H1 (cell line): ENCODE results near the gene ADAD2. TPM values are rescaled to one million over a fixed set of nuclear protein-coding genes. Genes with fewer than 3 reads are reported as not detected.
A peak's percentile ranks its signal among the peaks of the same experiment; 100 is the strongest.

ENCODE experiments used
- CTCF ChIA-PET: fragments of 300-600 bp; sonication (Branson Sonifier 250); formaldehyde crosslinking; loops from one replicate; lab custom pipeline; 2021; ENCODE audit not compliant: partially characterized antibody; lab: Charles Lee
- POLR2A ChIA-PET: fragments of 300-600 bp; sonication (Branson Sonifier 250); formaldehyde crosslinking; loops from one replicate; lab custom pipeline; 2021; ENCODE audit warnings: inconsistent platforms; ENCODE audit not compliant: partially characterized antibody; lab: Charles Lee
- DNase-seq, 2 experiments: peaks; one replicate each; pipeline versions ENCODE4 v3.0.0 to v3.0.0-alpha.2; 2010 to 2022; ENCODE audit warnings: low spot score in 2 of 2, low read depth in 1 of 2, mixed read lengths in 1 of 2
- FAIRE-seq: peaks from 2 replicates; lab custom pipeline; 2011; peaks lifted over from hg19 to GRCh38; lab: Jason Lieb, UNC
- H2AFZ ChIP-seq: 2 replicates; pipeline ENCODE4 v1.8.1; 2012; ENCODE audit warnings: low read length, inconsistent platforms
- H2AK5ac ChIP-seq: 2 replicates; pipeline ENCODE4 v1.6.1; 2013; ENCODE audit warnings: low read depth, low read length
- H2BK120ac ChIP-seq: replicated peaks from 2 replicates; pipeline ENCODE3; 2013; ENCODE audit warnings: low read depth, low read length, inconsistent platforms
- H2BK12ac ChIP-seq: 2 replicates; pipeline ENCODE4 v1.6.1; 2013; ENCODE audit warnings: low read depth, low read length
- H2BK15ac ChIP-seq: 2 replicates; pipeline ENCODE4 v1.6.1; 2013; ENCODE audit warnings: low read length
- H2BK20ac ChIP-seq: 2 replicates; pipeline ENCODE4 v1.6.1; 2013; ENCODE audit warnings: low read length
- H2BK5ac ChIP-seq: 2 replicates; pipeline ENCODE4 v1.6.1; 2013; ENCODE audit warnings: low read depth, low read length
- H3K14ac ChIP-seq: 2 replicates; pipeline ENCODE4 v1.6.1; 2013; ENCODE audit warnings: inconsistent platforms; ENCODE audit not compliant: insufficient read length
- H3K18ac ChIP-seq: 2 replicates; pipeline ENCODE4 v1.6.1; 2013; ENCODE audit warnings: low read length; ENCODE audit errors: extremely low read depth
- H3K23ac ChIP-seq: 2 replicates; pipeline ENCODE4 v1.6.1; 2013; ENCODE audit warnings: inconsistent platforms; ENCODE audit not compliant: insufficient read length
- H3K23me2 ChIP-seq: 2 replicates; pipeline ENCODE4 v1.6.1; 2013; ENCODE audit warnings: low read depth, low read length
- H3K27ac ChIP-seq: 2 replicates; pipeline ENCODE4 v1.6.1; 2011; ENCODE audit warnings: low read depth, low read length, inconsistent platforms
- H3K27me3 ChIP-seq, 4 experiments: replicated peaks in 1 of 4; 1 replicate in 1 of 4; 2 replicates in 3 of 4; pipeline versions ENCODE4 v1.6.1 to v1.8.1; 2011 to 2013; ENCODE audit warnings: low read length in 3 of 4, mild to moderate bottlenecking in 3 of 4, inconsistent platforms in 2 of 4, mixed read lengths in 2 of 4, moderate library complexity in 1 of 4; ENCODE audit not compliant: control insufficient read depth in 3 of 4, insufficient read depth in 3 of 4; ENCODE audit errors: extremely low read depth in 1 of 4
- H3K36me3 ChIP-seq, 4 experiments: 2 replicates each; pipeline versions ENCODE4 v1.6.1 to v1.8.1; 2011 to 2013; ENCODE audit warnings: mild to moderate bottlenecking in 4 of 4, low read length in 3 of 4, moderate library complexity in 2 of 4, control low read depth in 1 of 4, inconsistent platforms in 1 of 4; ENCODE audit not compliant: insufficient read depth in 4 of 4, control insufficient read depth in 2 of 4
- H3K4ac ChIP-seq: replicated peaks from 2 replicates; pipeline ENCODE3; 2013; ENCODE audit warnings: low read length, low read depth, mixed read lengths, inconsistent platforms; ENCODE audit not compliant: insufficient read length
- H3K4me1 ChIP-seq, 4 experiments: replicated peaks in 1 of 4; 1 replicate in 1 of 4; 2 replicates in 3 of 4; pipeline versions ENCODE4 v1.6.1 to v1.8.1; 2011 to 2013; ENCODE audit warnings: low read length in 3 of 4, inconsistent platforms in 2 of 4, mixed read lengths in 1 of 4; ENCODE audit not compliant: insufficient read depth in 4 of 4, control insufficient read depth in 3 of 4
- H3K4me2 ChIP-seq, 2 experiments: 2 replicates each; pipeline versions ENCODE4 v1.6.1 to v1.8.1; 2011 to 2013; ENCODE audit warnings: low read depth in 2 of 2, low read length in 2 of 2, control low read depth in 1 of 2, inconsistent platforms in 1 of 2, mild to moderate bottlenecking in 1 of 2; ENCODE audit not compliant: insufficient read depth in 1 of 2
- H3K4me3 ChIP-seq, 4 experiments: fragments of 200-600, 300-600 bp in 1 of 4; sonication (generic), shearing (Covaris generic), sonication (Bioruptor Twin) in 1 of 4; 2 replicates each; pipeline versions ENCODE4 v1.5.1 to v1.8.1; 2011 to 2016; ENCODE audit warnings: low read length in 4 of 4, low read depth in 3 of 4, control low read depth in 2 of 4, inconsistent platforms in 2 of 4, mild to moderate bottlenecking in 2 of 4, mixed read lengths in 1 of 4, moderate library complexity in 1 of 4; ENCODE audit not compliant: insufficient read depth in 2 of 4; ENCODE audit errors: extremely low read depth in 1 of 4
- H3K56ac ChIP-seq: replicated peaks from 2 replicates; pipeline ENCODE3; 2013; ENCODE audit warnings: low read depth, mild to moderate bottlenecking, mixed read lengths, low read length, inconsistent platforms; ENCODE audit not compliant: insufficient read length
- H3K79me1 ChIP-seq: 2 replicates; pipeline ENCODE4 v1.6.1; 2013; ENCODE audit warnings: low read depth, low read length, control low read depth
- H3K79me2 ChIP-seq, 2 experiments: 2 replicates each; pipeline versions ENCODE4 v1.6.1 to v1.8.1; 2012 to 2013; ENCODE audit warnings: low read length in 2 of 2, mild to moderate bottlenecking in 2 of 2, inconsistent platforms in 1 of 2; ENCODE audit not compliant: insufficient read depth in 2 of 2, control insufficient read depth in 1 of 2
- H3K9ac ChIP-seq, 4 experiments: replicated peaks in 1 of 4; 1 replicate in 1 of 4; 2 replicates in 3 of 4; pipeline versions ENCODE4 v1.6.1 to v1.8.1; 2011 to 2013; ENCODE audit warnings: low read depth in 3 of 4, low read length in 3 of 4, control low read depth in 2 of 4, mild to moderate bottlenecking in 2 of 4, moderate library complexity in 2 of 4, inconsistent platforms in 1 of 4; ENCODE audit errors: extremely low read depth in 1 of 4
- H3K9me3 ChIP-seq, 2 experiments: 2 replicates each; pipeline versions ENCODE4 v1.6.1 to v1.8.1; 2012 to 2013; ENCODE audit warnings: mild to moderate bottlenecking in 2 of 2, moderate library complexity in 2 of 2, control low read depth in 1 of 2, inconsistent platforms in 1 of 2, low read depth in 1 of 2, low read length in 1 of 2, mixed read lengths in 1 of 2; ENCODE audit not compliant: insufficient read depth in 2 of 2
- H4K20me1 ChIP-seq, 2 experiments: replicated peaks in 1 of 2; 2 replicates each; pipeline versions ENCODE3 to v1.8.1; 2011 to 2013; ENCODE audit warnings: inconsistent platforms in 2 of 2, low read length in 2 of 2, mild to moderate bottlenecking in 1 of 2; ENCODE audit not compliant: insufficient read depth in 2 of 2, control insufficient read depth in 1 of 2
- H4K5ac ChIP-seq: 2 replicates; pipeline ENCODE4 v1.6.1; 2013; ENCODE audit warnings: low read length, low read depth, mixed read lengths, inconsistent platforms; ENCODE audit not compliant: insufficient read length
- H4K8ac ChIP-seq: 2 replicates; pipeline ENCODE4 v1.8.0; 2013; ENCODE audit warnings: mild to moderate bottlenecking, moderate library complexity, low read length, inconsistent platforms; ENCODE audit not compliant: insufficient read depth; ENCODE audit errors: extremely low read depth
- H4K91ac ChIP-seq: replicated peaks from 2 replicates; pipeline ENCODE3; 2013; ENCODE audit warnings: low read length, mixed read lengths, inconsistent platforms; ENCODE audit not compliant: insufficient read length
- GTF2F1 ChIP-seq: IDR thresholded peaks from 2 replicates; pipeline ENCODE4 v1.6.1; 2012; ENCODE audit warnings: low read depth, low read length, improper control_type of control experiment, borderline replicate concordance
- JUN ChIP-seq: IDR thresholded peaks from 2 replicates; pipeline ENCODE4 v1.6.1; 2011; ENCODE audit warnings: low read depth, mild to moderate bottlenecking, improper control_type of control experiment, low read length
- RAD21 ChIP-seq, 2 experiments: IDR thresholded peaks in 1 of 2; conservative IDR thresholded peaks in 1 of 2; 2 replicates each; pipeline ENCODE4 v1.6.1; 2011; ENCODE audit warnings: low read depth in 2 of 2, low read length in 2 of 2, improper control_type of control experiment in 1 of 2, inconsistent platforms in 1 of 2, mild to moderate bottlenecking in 1 of 2, moderate library complexity in 1 of 2
- SP2 ChIP-seq: IDR thresholded peaks from 2 replicates; pipeline ENCODE4 v1.6.1; 2012; ENCODE audit warnings: mild to moderate bottlenecking, low read length, inconsistent platforms
- WGBS, 2 experiments: shearing (Covaris generic) in 1 of 2; methylation state at CpG; one replicate each; pipeline versions ENCODE4 v1.1.6 to v1.1.7; 2013 to 2015; ENCODE audit warnings: low lambda C conversion rate in 2 of 2, mixed read lengths in 2 of 2, inconsistent platforms in 1 of 2, low coverage in 1 of 2, missing lambda C conversion rate in 1 of 2; ENCODE audit not compliant: insufficient replicate concordance in 2 of 2, insufficient coverage in 1 of 2, insufficient read length in 1 of 2; ENCODE audit errors: extremely low coverage in 1 of 2, missing lambda C conversion rate in 1 of 2; 5-methylcytosine and 5-hydroxymethylcytosine counted together
- polyA plus RNA-seq, 7 experiments: library from polyadenylated mRNA; depleted of rRNA in 3 of 7; stranded (reverse) in 5 of 7; unstranded in 2 of 7; fragments of >200 nt in 5 of 7; fragments of 200-250 nt in 2 of 7; gene quantifications; 1 replicate in 5 of 7; 2 replicates in 1 of 7; 4 replicates in 1 of 7; pipeline versions ENCODE4 v1.2.1 to v1.2.3, GENCODE V29; 2011 to 2013; ENCODE audit warnings: missing spikeins in 2 of 7, mixed read lengths in 2 of 7
- total RNA-seq: library from RNA; stranded (reverse); fragmentation: NEBNext Ultra II Directional; extraction: Animal tissue kit (Norgen Biotek cat#: 25700); gene quantifications from 2 replicates; pipeline ENCODE4 v1.2.1, GENCODE V29; 2021

ADAD2 gene
- total and polyA plus RNA-seq, 2 of the 8 experiments (the other 6 are each of a cell fraction or from before 2014, with no cell fraction given), result 1.2 to 1.3 TPM

- FAIRE-seq, result no peak
- Histone ChIP-seq H3K23me2 (no peaks in the 10 kb centered on the region), H3K9ac (no peak overlapping the region), H2AFZ (no peak overlapping the region), H4K91ac (no peak overlapping the region), H2BK12ac (no peak overlapping the region), H3K14ac (no peak overlapping the region), H3K79me2 (no peaks in the 10 kb centered on the region), H3K79me1 (no peaks in the 10 kb centered on the region), H3K4ac (no peak overlapping the region), H3K27me3 (no peaks in the 10 kb centered on the region), H4K8ac (no peak overlapping the region), H2BK120ac (no peak overlapping the region), H2BK5ac (no peak overlapping the region), H3K4me3 (no peak overlapping the region), H3K56ac (no peak overlapping the region), H3K36me3 (no peaks in the 10 kb centered on the region), H2AK5ac (no peak overlapping the region), H3K18ac (no peak overlapping the region), H4K20me1 (no peaks in the 10 kb centered on the region), H3K4me1 (no peaks in the 10 kb centered on the region), H3K27ac (no peak overlapping the region), H3K9me3 (no peaks in the 10 kb centered on the region), H4K5ac (no peak overlapping the region), H3K23ac (no peak overlapping the region), H3K4me2 (no peak overlapping the region), H2BK20ac (no peak overlapping the region), H2BK15ac (no peak overlapping the region)
- POLR2A ChIA-PET, result interaction anchor here (0.7 to 0.8 kb wide), 2 partner anchors 19 to 21 kb away, joined by 3 read pairs; no protein-coding TSS in a partner anchor
- CTCF ChIA-PET, result interaction anchor here (0.7 to 5.0 kb wide), 6 partner anchors 12 to 173 kb away, joined by 3 to 32 read pairs (median 4); partner anchors contain the start of genes DNAAF1 and HSDL1
- 89% methylated on average over 5 of the region's 5 CpGs; no CpG with 5 or more reads in 1 of the 2 experiments for WGBS, 2 experiments
- TF ChIP-seq JUN (no peak), GTF2F1 (no peak), RAD21 (IDR thresholded peaks at IDR 0.05 in 1 of 2, conservative IDR thresholded peaks at IDR 0.05 in 1 of 2; ENCODE audit: low read depth in 2 of 2, low read length in 2 of 2) (0 out of 4 replicates have a peak, but pooled peaks of 1 of the 2 experiments have one; percentile 3), SP2 (no peak)
- no peak for DNase-seq
Observed at GRCh38 chr16:84156342-84156784, 34.6 kb upstream of the ADAD2 start.
